ENCODE measurements around the gene SMARCD1.
A peak's percentile ranks its signal among the peaks of the same experiment; 100 is the strongest.

Gene SMARCD1

GRCh38 chr12:50057000-50057841 is 27.9 kb upstream of the SMARCD1 start, which contains the start of gene ASIC1:
ASIC1 (plus strand) TSS chr12:50057596; CDS start chr12:50058767, 1,171 bp downstream.
- DNase-seq = peak; percentile 79 to 91

- DNase-seq = peak in 1 of 2 experiments; percentile 30
Observed at GRCh38 chr12:50057896-50058670, 27.1 kb upstream of the SMARCD1 start.

- no peak for DNase-seq
Observed at GRCh38 chr12:50058743-50059312, 26.3 kb upstream of the SMARCD1 start.

GRCh38 chr12:50059440-50060119 is 25.6 kb upstream of the SMARCD1 start:
- no peak for DNase-seq

- DNase-seq = no peak
Observed at GRCh38 chr12:50060120-50060468, 25.0 kb upstream of the SMARCD1 start.

GRCh38 chr12:50061171-50061570 is 24.0 kb upstream of the SMARCD1 start:
- DNase-seq = no peak

GRCh38 chr12:50061946-50062686 is 23.0 kb upstream of the SMARCD1 start:
- DNase-seq = peak in 1 of 2 experiments; percentile 24

GRCh38 chr12:50062728-50063460 is 22.2 kb upstream of the SMARCD1 start:
- peak; percentile 88 to 95 for DNase-seq

GRCh38 chr12:50065726-50066310 is 19.3 kb upstream of the SMARCD1 start:
- no peak for DNase-seq

- peak in 1 of 2 experiments; percentile 15 for DNase-seq
Observed at GRCh38 chr12:50066402-50066801, 18.7 kb upstream of the SMARCD1 start.

GRCh38 chr12:50069069-50069468 is 16.1 kb upstream of the SMARCD1 start:
- DNase-seq = no peak

GRCh38 chr12:50069539-50069938 is 15.6 kb upstream of the SMARCD1 start:
- no peak for DNase-seq

GRCh38 chr12:50070314-50071060 is 14.7 kb upstream of the SMARCD1 start:
- DNase-seq = peak; percentile 68 to 85

- no peak for DNase-seq
Observed at GRCh38 chr12:50072198-50072907, 12.8 kb upstream of the SMARCD1 start.

GRCh38 chr12:50073206-50073605 is 11.9 kb upstream of the SMARCD1 start:
- no peak for DNase-seq

GRCh38 chr12:50073712-50074111 is 11.4 kb upstream of the SMARCD1 start:
- no peak for DNase-seq

GRCh38 chr12:50074936-50075807 is 10.0 kb upstream of the SMARCD1 start:
- DNase-seq = peak; percentile 29 to 54

GRCh38 chr12:50075808-50076170 is 9.4 kb upstream of the SMARCD1 start:
- no peak for DNase-seq

- DNase-seq = no peak
Observed at GRCh38 chr12:50077099-50077498, 8.0 kb upstream of the SMARCD1 start.
